HCT116 (cell line): ENCODE measurements around the gene ZSCAN5A. TPM values are rescaled to one million over a fixed set of nuclear protein-coding genes. Genes with fewer than 3 reads are reported as not detected.

Experiments
- ATAC-seq: fragments of 200-7000 bp; cut with Tn5 transposase; 2 replicates; pipeline ENCODE4 v1.9.1; 2020; ENCODE audit warnings: mild to moderate bottlenecking, moderate library complexity
- BruUV-seq: library from RNA; stranded (reverse); fragments of 400-500 nt; replicated peaks from 2 replicates; lab custom pipeline; 2021; lab: Mats Ljungman, UMichigan
- CTCF ChIA-PET: fragments of 300-600 bp; sonication (Branson Sonifier 250); formaldehyde crosslinking; loops from one replicate; lab custom pipeline; 2021; ENCODE audit warnings: antibody characterized with exemption; lab: Charles Lee
- POLR2A ChIA-PET: fragments of 300-600, 350-600 bp; sonication (Branson Sonifier 250); formaldehyde crosslinking; loops from one replicate; lab custom pipeline; 2021; ENCODE audit warnings: antibody characterized with exemption; lab: Charles Lee
- RAD21 ChIA-PET, 2 experiments: fragments of 300-600 bp; sonication (Branson Sonifier 250); formaldehyde crosslinking; loops; one replicate each; lab custom pipeline; 2023; ENCODE audit warnings: low total read pairs in 2 of 2; ENCODE audit not compliant: uncharacterized antibody in 2 of 2, unreplicated experiment in 2 of 2, low non-redundant PET in 1 of 2; lab: Charles Lee
- DNase-seq: peaks from one replicate; pipeline ENCODE4 v3.0.0-alpha.2; 2010; ENCODE audit warnings: low read depth, low spot score
- H2AFZ ChIP-seq: fragments of 200-600 bp; shearing (Covaris generic), sonication (generic); 2 replicates; pipeline ENCODE4 v1.6.1; 2017; ENCODE audit warnings: low read depth, mixed run types, mixed read lengths, antibody characterized with exemption, low read length; ENCODE audit not compliant: poor library complexity, severe bottlenecking
- H3K27ac ChIP-seq: 2 replicates; pipeline ENCODE4 v1.5.1; 2012; ENCODE audit warnings: low read depth, low read length
- H3K27me3 ChIP-seq: fragments of 200-600 bp; sonication (generic); 2 replicates; pipeline ENCODE4 v1.6.1; 2016; ENCODE audit warnings: mixed run types, low read length, mixed read lengths; ENCODE audit not compliant: insufficient read depth
- H3K36me3 ChIP-seq, 2 experiments: fragments of 200-500 bp in 1 of 2; fragments of 200-600 bp in 1 of 2; sonication (Bioruptor generic) in 1 of 2; sonication (generic) in 1 of 2; 2 replicates each; pipeline versions ENCODE4 v1.5.1 to v1.6.1; 2014 to 2016; ENCODE audit warnings: low read length in 2 of 2, inconsistent platforms in 1 of 2, mixed read lengths in 1 of 2, mixed run types in 1 of 2; ENCODE audit not compliant: insufficient read depth in 2 of 2, control insufficient read depth in 1 of 2
- H3K4me1 ChIP-seq, 2 experiments: fragments of 200-600 bp in 1 of 2; sonication (generic) in 1 of 2; 2 replicates each; pipeline versions ENCODE4 v1.5.1 to v1.6.1; 2012 to 2017; ENCODE audit warnings: low read length in 2 of 2, inconsistent platforms in 1 of 2, mild to moderate bottlenecking in 1 of 2, mixed read lengths in 1 of 2, mixed run types in 1 of 2, moderate library complexity in 1 of 2; ENCODE audit not compliant: insufficient read depth in 2 of 2, control insufficient read depth in 1 of 2
- H3K4me2 ChIP-seq: fragments of 200-600 bp; sonication (generic); 2 replicates; pipeline ENCODE4 v1.6.1; 2017; ENCODE audit warnings: mixed run types, low read length, mixed read lengths
- H3K4me3 ChIP-seq, 2 experiments: fragments of 200-600 bp in 1 of 2; sonication (generic) in 1 of 2; replicated peaks in 1 of 2; 2 replicates each; pipeline ENCODE4 v1.5.1; 2011 to 2016; ENCODE audit warnings: low read length in 2 of 2, control low read depth in 1 of 2, low read depth in 1 of 2, mild to moderate bottlenecking in 1 of 2, mixed read lengths in 1 of 2, mixed run types in 1 of 2
- H3K79me2 ChIP-seq: fragments of 200-600 bp; sonication (generic); 2 replicates; pipeline ENCODE4 v1.6.1; 2017; ENCODE audit warnings: mild to moderate bottlenecking, mixed run types, low read length, moderate library complexity, mixed read lengths; ENCODE audit not compliant: insufficient read depth
- H3K9ac ChIP-seq: fragments of 200-600 bp; sonication (generic); 2 replicates; pipeline ENCODE4 v1.6.1; 2016; ENCODE audit warnings: low read length, mixed read lengths
- H3K9me2 ChIP-seq: fragments of 200-600 bp; sonication (generic), shearing (Covaris generic); 2 replicates; pipeline ENCODE4 v1.6.1; 2017; ENCODE audit warnings: mixed run types, mild to moderate bottlenecking, moderate library complexity; ENCODE audit not compliant: insufficient read depth
- H3K9me3 ChIP-seq, 2 experiments: fragments of 200-500 bp in 1 of 2; fragments of 200-600 bp in 1 of 2; sonication (Bioruptor generic) in 1 of 2; sonication (generic) in 1 of 2; 2 replicates each; pipeline ENCODE4 v1.6.1; 2014 to 2017; ENCODE audit warnings: low read length in 2 of 2, mixed read lengths in 2 of 2, inconsistent platforms in 1 of 2, low read depth in 1 of 2, mild to moderate bottlenecking in 1 of 2, mixed run types in 1 of 2, moderate library complexity in 1 of 2; ENCODE audit not compliant: control insufficient read depth in 1 of 2, insufficient read depth in 1 of 2
- H4K20me1 ChIP-seq: fragments of 200-600 bp; sonication (generic), shearing (Covaris generic); 2 replicates; pipeline ENCODE4 v1.6.1; 2017; ENCODE audit warnings: mixed run types, mild to moderate bottlenecking, moderate library complexity; ENCODE audit not compliant: insufficient read depth
- CBX3 ChIP-seq: IDR thresholded peaks from 2 replicates; pipeline ENCODE4 v1.6.1; 2012; ENCODE audit warnings: low read depth
- EGR1 ChIP-seq: IDR thresholded peaks from 2 replicates; pipeline ENCODE4 v1.6.1; 2012; ENCODE audit warnings: low read depth
- ELF1 ChIP-seq: IDR thresholded peaks from 2 replicates; pipeline ENCODE4 v1.6.1; 2012; ENCODE audit warnings: low read depth, borderline replicate concordance
- EZH2phosphoT487 ChIP-seq: fragments of 200-600 bp; IDR thresholded peaks from 2 replicates; pipeline ENCODE4 v1.6.1; 2018; ENCODE audit warnings: antibody characterized with exemption, borderline replicate concordance
- POLR2A ChIP-seq: IDR thresholded peaks from 2 replicates; pipeline ENCODE4 v1.7.0; 2011; ENCODE audit warnings: borderline replicate concordance; ENCODE audit not compliant: insufficient read depth, insufficient read length; ENCODE audit errors: extremely low read depth
- POLR2AphosphoS5 ChIP-seq: IDR thresholded peaks from 2 replicates; pipeline ENCODE4 v1.6.1; 2011; ENCODE audit warnings: mild to moderate bottlenecking, low read depth, low read length, moderate library complexity
- SP1 ChIP-seq: IDR thresholded peaks from 2 replicates; pipeline ENCODE4 v1.6.1; 2012; ENCODE audit warnings: low read depth
- SRF ChIP-seq: IDR thresholded peaks from 2 replicates; pipeline ENCODE4 v1.6.1; 2012; ENCODE audit warnings: low read depth
- YY1 ChIP-seq: IDR thresholded peaks from 2 replicates; pipeline ENCODE4 v1.6.1; 2011; ENCODE audit warnings: low read length, low read depth, moderate library complexity, mild to moderate bottlenecking; ENCODE audit not compliant: insufficient replicate concordance; ENCODE audit errors: extremely low read depth
- ZNF274 ChIP-seq: fragments of 200-500 bp; sonication (Bioruptor generic); IDR thresholded peaks from 2 replicates; pipeline ENCODE4 v1.6.1; 2014; ENCODE audit warnings: mild to moderate bottlenecking, low read depth, low read length, inconsistent platforms
- intact Hi-C: fragments of 100-400 bp; cut with micrococcal nuclease; formaldehyde crosslinking; loops from 2 replicates; pipeline ENCODE4 v1.10.0; 2022
- total RNA-seq: library from RNA; stranded (reverse); gene quantifications from one replicate; pipeline ENCODE4 v1.2.1, GENCODE V29; 2021; ENCODE audit not compliant: unreplicated experiment
- TF ChIP-seq, protein P1 (sequence below): IDR thresholded peaks from 2 replicates; pipeline ENCODE4 v1.6.1; 2012; ENCODE audit warnings: low read depth
- TF ChIP-seq, protein P2 (sequence below): IDR thresholded peaks from 2 replicates; pipeline ENCODE4 v1.6.1; 2012
- TF ChIP-seq, protein P3 (sequence below), 3 experiments: fragments of 200-600 bp in 1 of 3; sonication (generic) in 1 of 3; IDR thresholded peaks in 2 of 3; conservative IDR thresholded peaks in 1 of 3; 2 replicates each; pipeline ENCODE4 v1.5.1; 2012 to 2017; ENCODE audit warnings: low read depth in 2 of 3, low read length in 2 of 3, antibody characterized with exemption in 1 of 3, borderline replicate concordance in 1 of 3, control low read depth in 1 of 3, mild to moderate bottlenecking in 1 of 3, mixed read lengths in 1 of 3, mixed run types in 1 of 3, moderate library complexity in 1 of 3; ENCODE audit not compliant: insufficient read depth in 1 of 3

ZSCAN5A gene
- total RNA-seq, 1 experiment from 2014 or later, result 9.2 TPM

DNA sequence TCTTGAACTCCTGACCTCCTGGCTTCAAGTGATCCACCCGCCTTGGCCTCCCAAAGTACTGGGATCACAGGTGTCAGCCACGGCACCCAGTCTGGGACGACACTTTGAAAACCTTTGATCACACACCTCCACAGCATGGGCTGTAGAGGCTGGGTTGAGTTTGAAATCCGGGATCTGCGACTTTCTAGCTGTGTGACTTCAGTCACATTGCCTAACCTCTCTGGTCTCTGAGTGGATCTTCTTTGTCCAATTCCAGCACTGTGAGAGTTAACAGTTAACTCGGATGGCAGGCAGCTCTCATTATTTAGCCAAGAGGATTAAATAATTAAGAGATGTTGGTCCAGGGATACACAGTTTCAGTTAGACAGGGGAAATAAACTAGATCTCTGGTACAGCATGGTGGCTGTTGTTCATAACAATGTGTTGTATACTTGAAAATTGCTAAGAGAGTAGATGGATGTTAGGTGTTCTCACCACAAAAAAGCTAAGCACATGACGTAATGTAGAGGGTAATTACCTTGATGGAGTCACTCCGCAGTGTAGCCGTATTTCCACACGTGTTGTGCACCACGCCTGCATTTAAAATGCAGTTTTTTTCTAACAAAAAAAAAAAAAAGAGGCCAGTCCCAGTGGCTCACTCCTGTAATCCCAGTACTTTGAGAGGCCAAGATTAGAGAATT, 136.9 kb downstream of the ZSCAN5A start:
- Histone ChIP-seq H4K20me1 (no peaks in the 10 kb centered on the region), H3K36me3 (no peaks in the 10 kb centered on the region), H3K9me2 (no peaks in the 10 kb centered on the region), H3K27ac (no peak overlapping the region), H2AFZ (no peak overlapping the region), H3K4me2 (no peak overlapping the region), H3K4me1 (no peaks in the 10 kb centered on the region), H3K9ac (no peak overlapping the region), H3K27me3 (no peaks in the 10 kb centered on the region), H3K4me3 (no peak overlapping the region), H3K9me3 (no peaks in the 10 kb centered on the region), H3K79me2 (no peaks in the 10 kb centered on the region)
- ChIA-PET POLR2A (no interaction called here), CTCF (interaction anchor here (0.7 to 1.3 kb wide), 2 partner anchors 10 to 74 kb away, joined by 3 to 4 read pairs; no protein-coding TSS in a partner anchor), RAD21 (no interaction called here)
- intact Hi-C loops, result no loop called here
- TF ChIP-seq EGR1 (no peak), SRF (no peak), CBX3 (no peak), POLR2A (no peak), ELF1 (no peak), POLR2AphosphoS5 (no peak), YY1 (no peak), SP1 (no peak), EZH2phosphoT487 (no peak), ZNF274 (no peak)
- TF ChIP-seq, protein P1, sequence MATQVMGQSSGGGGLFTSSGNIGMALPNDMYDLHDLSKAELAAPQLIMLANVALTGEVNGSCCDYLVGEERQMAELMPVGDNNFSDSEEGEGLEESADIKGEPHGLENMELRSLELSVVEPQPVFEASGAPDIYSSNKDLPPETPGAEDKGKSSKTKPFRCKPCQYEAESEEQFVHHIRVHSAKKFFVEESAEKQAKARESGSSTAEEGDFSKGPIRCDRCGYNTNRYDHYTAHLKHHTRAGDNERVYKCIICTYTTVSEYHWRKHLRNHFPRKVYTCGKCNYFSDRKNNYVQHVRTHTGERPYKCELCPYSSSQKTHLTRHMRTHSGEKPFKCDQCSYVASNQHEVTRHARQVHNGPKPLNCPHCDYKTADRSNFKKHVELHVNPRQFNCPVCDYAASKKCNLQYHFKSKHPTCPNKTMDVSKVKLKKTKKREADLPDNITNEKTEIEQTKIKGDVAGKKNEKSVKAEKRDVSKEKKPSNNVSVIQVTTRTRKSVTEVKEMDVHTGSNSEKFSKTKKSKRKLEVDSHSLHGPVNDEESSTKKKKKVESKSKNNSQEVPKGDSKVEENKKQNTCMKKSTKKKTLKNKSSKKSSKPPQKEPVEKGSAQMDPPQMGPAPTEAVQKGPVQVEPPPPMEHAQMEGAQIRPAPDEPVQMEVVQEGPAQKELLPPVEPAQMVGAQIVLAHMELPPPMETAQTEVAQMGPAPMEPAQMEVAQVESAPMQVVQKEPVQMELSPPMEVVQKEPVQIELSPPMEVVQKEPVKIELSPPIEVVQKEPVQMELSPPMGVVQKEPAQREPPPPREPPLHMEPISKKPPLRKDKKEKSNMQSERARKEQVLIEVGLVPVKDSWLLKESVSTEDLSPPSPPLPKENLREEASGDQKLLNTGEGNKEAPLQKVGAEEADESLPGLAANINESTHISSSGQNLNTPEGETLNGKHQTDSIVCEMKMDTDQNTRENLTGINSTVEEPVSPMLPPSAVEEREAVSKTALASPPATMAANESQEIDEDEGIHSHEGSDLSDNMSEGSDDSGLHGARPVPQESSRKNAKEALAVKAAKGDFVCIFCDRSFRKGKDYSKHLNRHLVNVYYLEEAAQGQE, result no peak
- TF ChIP-seq, protein P2, sequence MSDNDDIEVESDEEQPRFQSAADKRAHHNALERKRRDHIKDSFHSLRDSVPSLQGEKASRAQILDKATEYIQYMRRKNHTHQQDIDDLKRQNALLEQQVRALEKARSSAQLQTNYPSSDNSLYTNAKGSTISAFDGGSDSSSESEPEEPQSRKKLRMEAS, result no peak
- TF ChIP-seq, protein P3, sequence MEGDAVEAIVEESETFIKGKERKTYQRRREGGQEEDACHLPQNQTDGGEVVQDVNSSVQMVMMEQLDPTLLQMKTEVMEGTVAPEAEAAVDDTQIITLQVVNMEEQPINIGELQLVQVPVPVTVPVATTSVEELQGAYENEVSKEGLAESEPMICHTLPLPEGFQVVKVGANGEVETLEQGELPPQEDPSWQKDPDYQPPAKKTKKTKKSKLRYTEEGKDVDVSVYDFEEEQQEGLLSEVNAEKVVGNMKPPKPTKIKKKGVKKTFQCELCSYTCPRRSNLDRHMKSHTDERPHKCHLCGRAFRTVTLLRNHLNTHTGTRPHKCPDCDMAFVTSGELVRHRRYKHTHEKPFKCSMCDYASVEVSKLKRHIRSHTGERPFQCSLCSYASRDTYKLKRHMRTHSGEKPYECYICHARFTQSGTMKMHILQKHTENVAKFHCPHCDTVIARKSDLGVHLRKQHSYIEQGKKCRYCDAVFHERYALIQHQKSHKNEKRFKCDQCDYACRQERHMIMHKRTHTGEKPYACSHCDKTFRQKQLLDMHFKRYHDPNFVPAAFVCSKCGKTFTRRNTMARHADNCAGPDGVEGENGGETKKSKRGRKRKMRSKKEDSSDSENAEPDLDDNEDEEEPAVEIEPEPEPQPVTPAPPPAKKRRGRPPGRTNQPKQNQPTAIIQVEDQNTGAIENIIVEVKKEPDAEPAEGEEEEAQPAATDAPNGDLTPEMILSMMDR (IDR thresholded peaks at IDR 0.05 in 2 of 3, conservative IDR thresholded peaks at IDR 0.05 in 1 of 3; ENCODE audit: borderline replicate concordance in 1 of 3, insufficient read depth in 1 of 3, low read depth in 2 of 3, low read length in 2 of 3), result no peak
- no TSS peak for BruUV-seq
- no peak for ATAC-seq
- DNase-seq, result no peak
